ENCODE results near the gene MYL9. TPM values are rescaled to one million over a fixed set of nuclear protein-coding genes. Genes with fewer than 3 reads are reported as not detected.

The MYL9 gene
- polyA plus RNA-seq, 1 donor from 2014 or later: not detected

DNA sequence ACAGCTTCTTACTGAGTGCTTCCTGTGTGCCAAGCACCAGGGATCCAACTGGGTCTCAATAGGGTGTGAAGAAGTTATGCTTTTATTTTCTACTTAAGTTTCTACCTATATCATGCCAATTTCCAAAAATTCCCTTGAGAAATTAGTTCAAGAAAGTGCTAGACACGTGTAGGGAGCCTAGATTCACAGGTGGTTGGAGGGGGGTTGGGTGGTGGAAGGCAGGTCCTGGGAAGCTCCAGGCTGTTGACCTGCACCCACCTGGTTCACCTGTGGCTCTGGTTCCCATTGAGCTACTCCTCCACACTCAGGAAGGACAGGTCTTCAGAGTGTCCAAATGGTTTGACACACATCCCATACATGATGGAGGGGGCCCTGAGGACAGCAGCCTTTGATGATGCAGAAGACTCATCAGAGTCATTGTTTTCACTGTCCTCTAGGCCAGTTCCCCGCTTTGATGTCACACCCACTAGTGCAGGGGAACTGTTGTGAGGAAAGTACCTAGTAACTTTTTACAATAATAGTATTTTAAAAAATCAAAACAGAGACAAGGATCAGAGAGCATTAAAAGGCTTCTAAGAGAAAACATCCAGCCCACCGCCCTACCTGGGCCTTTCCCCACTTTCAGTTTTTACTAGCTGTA, 39.8 kb upstream of the MYL9 start (continued):
- TF ChIP-seq CTCF (IDR thresholded peaks at IDR 0.05; ENCODE audit: poor library complexity, severe bottlenecking): no peak

DNA sequence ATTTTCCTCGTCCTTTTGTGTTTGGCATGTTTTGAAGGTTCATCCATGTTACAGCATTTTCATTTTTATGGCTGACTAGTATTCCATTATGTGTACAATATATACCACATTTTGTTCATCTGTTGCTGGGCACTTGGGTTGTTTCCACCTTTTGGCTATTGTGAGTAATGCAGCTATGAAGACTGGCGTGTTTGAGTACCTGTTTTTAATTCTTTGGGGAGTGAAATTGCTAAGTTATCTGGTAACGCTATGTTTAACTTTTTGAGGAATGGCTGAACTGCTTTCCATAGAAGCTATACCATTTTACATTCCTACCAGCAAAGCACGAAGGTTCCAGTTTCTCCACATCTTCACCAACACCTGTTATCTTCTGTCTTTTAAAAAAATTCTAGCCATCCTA, 37.0 kb upstream of the MYL9 start:
- H3K9me2 ChIP-seq (ENCODE audit: insufficient read depth, low read length): no peaks in the 10 kb centered on the region
- TF ChIP-seq CTCF (IDR thresholded peaks at IDR 0.05; ENCODE audit: poor library complexity, severe bottlenecking) (no peak), MXI1 (conservative IDR thresholded peaks at IDR 0.05; ENCODE audit: poor library complexity, severe bottlenecking) (no peak), REST (IDR thresholded peaks at IDR 0.05; ENCODE audit: borderline replicate concordance) (no peak), EP300 (conservative IDR thresholded peaks at IDR 0.05; ENCODE audit: poor library complexity, severe bottlenecking) (no peak), EZH2 (IDR thresholded peaks at IDR 0.05; ENCODE audit: borderline replicate concordance, insufficient read depth, low read length, poor library complexity, severe bottlenecking) (no peak), SMC3 (conservative IDR thresholded peaks at IDR 0.05; ENCODE audit: poor library complexity) (no peak), POLR2AphosphoS5 (IDR thresholded peaks at IDR 0.05) (no peak), RAD21 (conservative IDR thresholded peaks at IDR 0.05) (no peak)
- no peak overlapping the region for H2AFZ ChIP-seq (ENCODE audit: low read depth, low read length)
- H3F3A ChIP-seq (ENCODE audit: insufficient read depth, low read length, poor library complexity, severe bottlenecking): peaks cover 4% of the 10 kb centered on the region
- no peaks in the 10 kb centered on the region for H3K9me3 ChIP-seq (ENCODE audit: low read length)
- H3K36me3 ChIP-seq (ENCODE audit: insufficient read depth, low read length): peaks cover 22% of the 10 kb centered on the region
- no peak overlapping the region for H3K9ac ChIP-seq (ENCODE audit: low read length)
- peaks cover 3% of the 10 kb centered on the region for H3K79me2 ChIP-seq (replicated peaks; ENCODE audit: insufficient read depth, low read length)
- no peak overlapping the region for H3K27ac ChIP-seq (ENCODE audit: low read length)
- no peak overlapping the region for H3K4me2 ChIP-seq (ENCODE audit: low read length)
- no peak overlapping the region for H3K4me3 ChIP-seq (ENCODE audit: low read length)
- no peaks in the 10 kb centered on the region for H3K27me3 ChIP-seq (ENCODE audit: insufficient read depth, low read depth, low read length)
- peaks cover 6% of the 10 kb centered on the region for H4K20me1 ChIP-seq (ENCODE audit: insufficient read depth)
